COLO668 (cell line): Measurements from ENCODE around the gene ORMDL2.
A peak's percentile ranks its signal among the peaks of the same experiment; 100 is the strongest.

Source experiments
- DNase-seq: peaks from one replicate; lab custom pipeline; 2025; ENCODE audit not compliant: unreplicated experiment; lab: John Stamatoyannopoulos, UW

Gene ORMDL2

GRCh38 chr12:55817345-55818139, at the start of gene ORMDL2, which contains the start of gene SARNP:
TSS of gene ORMDL2 (plus strand) at chr12:55818041. CDS start at chr12:55819000, 959 bp downstream.
TSS of gene SARNP (minus strand) at chr12:55817724. CDS start at chr12:55817701, 23 bp downstream.
- peak; percentile 92 for DNase-seq

- no peak for DNase-seq
These were observed 46.1 kb upstream of the ORMDL2 start for GRCh38 chr12:55771736-55772135.

GRCh38 chr12:55777856-55778255, 40.0 kb upstream of the ORMDL2 start:
- no peak for DNase-seq

GRCh38 chr12:55780685-55781084, 37.2 kb upstream of the ORMDL2 start:
- no peak for DNase-seq

GRCh38 chr12:55788546-55788945, 29.3 kb upstream of the ORMDL2 start:
- DNase-seq, result no peak

- no peak for DNase-seq
These were observed 28.7 kb upstream of the ORMDL2 start for GRCh38 chr12:55789171-55789570.

GRCh38 chr12:55789893-55790292, 27.9 kb upstream of the ORMDL2 start:
- no peak for DNase-seq

GRCh38 chr12:55795950-55796349, 21.9 kb upstream of the ORMDL2 start:
- no peak for DNase-seq

GRCh38 chr12:55797068-55797467, 20.8 kb upstream of the ORMDL2 start:
- DNase-seq, result no peak

GRCh38 chr12:55797550-55797949, 20.3 kb upstream of the ORMDL2 start:
- DNase-seq, result no peak

GRCh38 chr12:55806982-55807381, 10.9 kb upstream of the ORMDL2 start:
- DNase-seq, result no peak

GRCh38 chr12:55809274-55809673, 8.6 kb upstream of the ORMDL2 start:
- no peak for DNase-seq

- DNase-seq, result no peak
These were observed 5.8 kb upstream of the ORMDL2 start for GRCh38 chr12:55812088-55812487.

GRCh38 chr12:55814257-55814656, 3.6 kb upstream of the ORMDL2 start:
- DNase-seq, result no peak

- no peak for DNase-seq
These were observed 2.4 kb upstream of the ORMDL2 start for GRCh38 chr12:55815473-55815872.

- DNase-seq, result peak; percentile 7
These were observed 928 bp upstream of the ORMDL2 start for GRCh38 chr12:55816881-55817344.

GRCh38 chr12:55818140-55818728, 393 bp downstream of the ORMDL2 start:
- DNase-seq, result no peak

GRCh38 chr12:55818886-55819285, 1.0 kb downstream of the ORMDL2 start:
- DNase-seq, result no peak

GRCh38 chr12:55820679-55821078, 2.8 kb downstream of the ORMDL2 start:
- no peak for DNase-seq

- DNase-seq, result no peak
These were observed 4.4 kb downstream of the ORMDL2 start for GRCh38 chr12:55822228-55822627.

GRCh38 chr12:55823419-55823818, 5.6 kb downstream of the ORMDL2 start:
- DNase-seq, result no peak

GRCh38 chr12:55824726-55825125, 6.9 kb downstream of the ORMDL2 start:
- DNase-seq, result no peak
